Cardiac muscle cell (in vitro differentiated cells and primary cell): Measurements from ENCODE around the gene IQSEC3. TPM values are rescaled to one million over a fixed set of nuclear protein-coding genes. Genes with fewer than 3 reads are reported as not detected.

ENCODE experiments used
- DNase-seq, 2 donors: peaks; one replicate each; pipeline versions ENCODE4 v3.0.0 to v3.0.0-alpha.2; 2010 to 2017; ENCODE audit warnings: low read depth in 1 of 2, low spot score in 1 of 2
- H3K27ac ChIP-seq: fragments of 200-600 bp; sonication (generic); 2 replicates; pipeline ENCODE4 v1.5.1; 2016
- H3K27me3 ChIP-seq: fragments of 200-600 bp; sonication (generic); 2 replicates; pipeline ENCODE4 v1.6.0; 2016; ENCODE audit warnings: control low read depth
- H3K36me3 ChIP-seq: fragments of 200-600 bp; sonication (generic); 2 replicates; pipeline ENCODE4 v1.5.1; 2016; ENCODE audit warnings: control low read depth
- H3K4me1 ChIP-seq: fragments of 200-600 bp; sonication (generic); 2 replicates; pipeline ENCODE4 v1.8.1; 2017; ENCODE audit warnings: low read depth, mild to moderate bottlenecking, mixed run types
- H3K4me3 ChIP-seq: fragments of 200-600 bp; sonication (generic); 2 replicates; pipeline ENCODE4 v1.5.1; 2016; ENCODE audit warnings: mild to moderate bottlenecking
- H3K9me3 ChIP-seq: fragments of 200-600 bp; sonication (generic); 2 replicates; pipeline ENCODE4 v1.5.1; 2017; ENCODE audit warnings: low read depth, mild to moderate bottlenecking, control low read depth
- CTCF ChIP-seq: IDR thresholded peaks from 2 replicates; pipeline ENCODE4 v1.5.1; 2012; ENCODE audit warnings: low read depth, mild to moderate bottlenecking, low read length
- polyA plus RNA-seq: library from polyadenylated mRNA; unstranded; fragments of >200 nt; fragmentation: Nextera tagmentation; extraction: Ambion mirVana; gene quantifications from 2 replicates; pipeline ENCODE4 v1.2.1, GENCODE V29; 2016
- total RNA-seq: library from RNA; depleted of rRNA; stranded (reverse); fragments of >200 nt; gene quantifications from 2 replicates; pipeline ENCODE4 v1.2.3, GENCODE V29; 2016

Gene IQSEC3
- total and polyA plus RNA-seq, 2 experiments from 2014 or later, result 0.42 to 2.7 TPM

- no peak overlapping the region for H3K27ac ChIP-seq
Observed at GRCh38 chr12:189622-189962, 123.0 kb downstream of the IQSEC3 start.

GRCh38 chr12:190881-191280 is 124.3 kb downstream of the IQSEC3 start:
- TF ChIP-seq CTCF, result no peak

More at GRCh38 chr12:189622-189962, 123.0 kb downstream of the IQSEC3 start:
- Histone ChIP-seq H3K36me3 (no peaks in the 10 kb centered on the region), H3K27me3 (peaks cover 10% of the 10 kb centered on the region), H3K9me3 (no peaks in the 10 kb centered on the region), H3K4me3 (no peak overlapping the region), H3K4me1 (no peaks in the 10 kb centered on the region)
- TF ChIP-seq CTCF, result no peak
- no peak for DNase-seq

GRCh38 chr12:191541-191940 is 125.0 kb downstream of the IQSEC3 start:
- Histone ChIP-seq H3K4me3 (no peak overlapping the region), H3K36me3 (no peaks in the 10 kb centered on the region), H3K27me3 (peaks cover 10% of the 10 kb centered on the region), H3K9me3 (no peaks in the 10 kb centered on the region), H3K4me1 (no peaks in the 10 kb centered on the region), H3K27ac (no peak overlapping the region)
- no peak for DNase-seq
- no peak for TF ChIP-seq CTCF

More at GRCh38 chr12:190881-191280, 124.3 kb downstream of the IQSEC3 start:
- Histone ChIP-seq H3K36me3 (no peaks in the 10 kb centered on the region), H3K27me3 (peaks cover 10% of the 10 kb centered on the region), H3K4me3 (no peak overlapping the region), H3K9me3 (no peaks in the 10 kb centered on the region), H3K4me1 (no peaks in the 10 kb centered on the region), H3K27ac (no peak overlapping the region)
- DNase-seq, result no peak

- no peaks in the 10 kb centered on the region for H3K9me3 ChIP-seq
- H3K4me3 ChIP-seq, result no peak overlapping the region
- no peak for TF ChIP-seq CTCF
- DNase-seq, result peak in 1 of 2 donors; percentile 41
- H3K27ac ChIP-seq, result no peak overlapping the region
- H3K27me3 ChIP-seq, result peaks cover 10% of the 10 kb centered on the region
- no peaks in the 10 kb centered on the region for H3K36me3 ChIP-seq
- no peaks in the 10 kb centered on the region for H3K4me1 ChIP-seq
Observed at GRCh38 chr12:193261-193660, 126.7 kb downstream of the IQSEC3 start.

GRCh38 chr12:194276-194675 is 127.7 kb downstream of the IQSEC3 start:
- Histone ChIP-seq H3K36me3 (no peaks in the 10 kb centered on the region), H3K27me3 (peaks cover 4% of the 10 kb centered on the region), H3K9me3 (no peaks in the 10 kb centered on the region), H3K4me1 (no peaks in the 10 kb centered on the region), H3K27ac (no peak overlapping the region), H3K4me3 (no peak overlapping the region)
- no peak for DNase-seq
- no peak for TF ChIP-seq CTCF

GRCh38 chr12:195156-195555 is 128.6 kb downstream of the IQSEC3 start:
- no peaks in the 10 kb centered on the region for H3K9me3 ChIP-seq
- no peaks in the 10 kb centered on the region for H3K36me3 ChIP-seq
- no peak for DNase-seq
- no peak overlapping the region for H3K27ac ChIP-seq
- no peaks in the 10 kb centered on the region for H3K4me1 ChIP-seq
- TF ChIP-seq CTCF, result no peak
- peaks cover 7% of the 10 kb centered on the region for H3K27me3 ChIP-seq
- H3K4me3 ChIP-seq, result no peak overlapping the region
